GM18870 (cell line): ENCODE measurements around the gene AGBL1.
"Not testable (repeated sequence)": the region's sequence is repeated elsewhere in the genome, so short reads cannot be mapped to it uniquely, and the experiment has no call there.

Source experiments
- ATAC-seq: cut with Tn5 transposase; IDR thresholded peaks from one replicate; pipeline ENCODE4 v1.9.1; 2021; ENCODE audit warnings: moderate library complexity; ENCODE audit not compliant: unreplicated experiment

The AGBL1 gene

GRCh38 chr15:86082619-86083380 is 3.1 kb downstream of the AGBL1 start:
- no peak for ATAC-seq

GRCh38 chr15:86087808-86088207 is 8.1 kb downstream of the AGBL1 start:
- no peak for ATAC-seq

DNA sequence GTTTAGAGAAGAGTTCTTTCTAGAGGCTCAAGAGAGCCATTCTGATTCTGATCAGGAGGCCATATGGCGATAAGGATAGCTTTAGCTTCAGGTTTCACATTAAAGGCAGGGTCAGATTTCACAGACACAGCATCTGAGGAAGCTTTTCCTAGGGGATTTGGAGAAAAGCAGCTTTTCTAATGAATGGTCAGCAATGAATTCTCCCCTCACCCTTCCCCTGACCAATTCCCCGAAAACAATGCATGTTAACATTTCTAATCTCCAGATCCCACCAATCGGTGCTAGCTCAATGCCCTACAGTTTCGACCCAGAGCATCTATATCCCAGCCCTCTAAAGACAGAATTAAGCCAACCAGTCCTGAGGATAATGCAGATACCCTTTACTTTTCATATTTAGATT is 9.8 kb downstream of the AGBL1 start:
- ATAC-seq, result no peak

DNA sequence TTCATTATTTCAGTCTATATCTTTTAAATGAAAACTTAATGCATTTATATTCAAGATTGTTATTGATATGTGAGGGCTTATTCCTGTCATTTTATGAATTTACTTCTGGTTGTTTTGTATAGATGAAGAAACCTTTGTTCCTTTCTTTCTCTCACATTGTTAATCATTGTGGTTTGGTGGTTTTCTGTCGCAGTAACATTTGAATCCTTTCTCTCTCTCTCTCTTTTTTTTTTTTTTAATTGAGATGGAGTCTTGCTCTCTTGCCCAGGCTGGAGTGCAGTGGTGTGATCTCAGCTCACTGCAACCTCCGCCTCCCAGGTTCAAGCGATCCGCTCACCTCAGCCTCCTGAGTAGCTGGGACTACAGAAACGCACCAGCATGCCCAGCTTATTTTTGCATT is 22.1 kb downstream of the AGBL1 start:
- ATAC-seq, result no peak

GRCh38 chr15:86103825-86104224 is 24.2 kb downstream of the AGBL1 start:
- ATAC-seq, result no peak

DNA sequence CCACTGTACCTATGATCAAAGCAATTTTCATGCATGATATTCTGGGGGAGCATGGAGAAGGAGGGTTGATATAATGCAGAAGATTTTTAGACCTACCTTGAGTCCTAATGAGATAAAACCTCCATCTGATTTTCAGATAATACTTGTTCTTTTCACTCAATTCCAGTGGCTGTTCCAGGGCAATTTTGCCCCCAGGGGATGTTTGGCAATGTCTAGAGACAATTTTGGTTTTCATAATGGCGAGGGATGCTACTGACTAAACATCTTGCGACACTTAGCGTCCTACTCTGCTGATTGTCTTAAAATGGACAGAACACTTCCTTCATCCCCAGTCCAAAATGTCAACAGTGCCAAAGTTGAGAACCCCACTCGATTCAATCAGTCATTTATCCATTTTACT is 26.6 kb downstream of the AGBL1 start:
- ATAC-seq, result no peak

- ATAC-seq, result no peak
These were observed 35.6 kb downstream of the AGBL1 start for GRCh38 chr15:86115145-86115801.

DNA sequence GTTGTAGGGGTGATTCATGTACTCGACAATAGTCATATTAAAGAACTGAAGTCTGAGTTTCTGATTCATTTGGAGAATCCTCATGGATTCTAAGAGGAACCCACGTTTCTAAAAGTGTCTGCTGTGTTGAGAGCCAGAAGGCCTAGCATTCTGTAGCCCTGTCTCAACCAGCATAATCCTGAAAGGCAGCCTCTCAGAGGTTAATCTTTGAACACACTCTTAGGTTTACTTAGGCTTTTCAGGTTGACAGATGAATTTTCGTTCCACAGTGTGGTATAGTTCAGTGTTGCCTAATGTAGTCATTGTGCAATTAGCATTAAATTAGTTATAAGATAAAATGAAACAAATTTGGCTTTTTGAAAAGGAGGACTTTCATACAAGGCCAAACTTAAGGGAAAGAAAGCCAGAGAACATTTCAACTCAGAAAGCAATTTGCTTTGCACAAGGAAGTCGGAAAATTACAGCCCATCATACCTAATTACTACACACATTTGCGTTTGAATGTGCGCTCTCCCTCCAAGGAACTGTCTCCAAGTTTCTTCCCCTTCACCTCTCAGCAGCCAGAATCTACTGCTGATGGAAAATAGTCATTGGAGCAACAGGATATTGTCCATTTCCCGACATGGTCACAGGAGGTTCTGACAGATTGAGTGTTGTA is 42.0 kb downstream of the AGBL1 start:
- ATAC-seq, result no peak

DNA sequence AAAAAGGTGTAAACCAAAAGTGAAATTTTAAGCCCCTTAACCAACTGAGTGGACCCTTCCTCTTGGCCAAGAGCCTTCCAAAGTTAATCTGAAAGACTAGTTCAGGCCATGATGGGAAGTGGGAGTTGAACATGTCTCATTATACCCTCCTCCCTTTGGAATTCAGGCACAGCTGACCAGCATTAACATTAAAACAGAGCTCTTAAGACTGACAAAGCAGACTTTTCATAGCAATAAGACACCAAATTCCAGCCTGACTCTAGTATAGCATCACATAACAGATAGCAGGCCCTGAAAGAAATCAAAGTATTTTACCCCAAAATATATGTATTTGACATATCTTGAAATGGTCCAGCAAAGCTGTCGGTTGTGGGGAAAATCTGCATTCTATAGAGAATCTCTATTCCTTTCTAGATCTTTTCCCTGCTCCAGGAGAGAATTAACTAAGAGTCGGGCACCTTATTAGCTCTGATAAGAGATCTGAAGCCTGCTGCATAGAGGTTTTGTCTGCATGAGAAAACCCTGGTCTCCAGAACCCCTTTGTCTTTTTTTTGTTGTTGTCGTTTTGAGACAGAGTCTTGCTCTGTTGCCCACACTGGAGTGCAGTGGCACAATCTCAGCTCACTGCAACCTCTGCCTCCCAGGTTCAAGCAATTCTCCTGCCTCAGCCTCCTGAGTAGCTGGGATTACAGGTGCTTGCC is 43.2 kb downstream of the AGBL1 start:
- not testable (repeated sequence) for ATAC-seq

DNA sequence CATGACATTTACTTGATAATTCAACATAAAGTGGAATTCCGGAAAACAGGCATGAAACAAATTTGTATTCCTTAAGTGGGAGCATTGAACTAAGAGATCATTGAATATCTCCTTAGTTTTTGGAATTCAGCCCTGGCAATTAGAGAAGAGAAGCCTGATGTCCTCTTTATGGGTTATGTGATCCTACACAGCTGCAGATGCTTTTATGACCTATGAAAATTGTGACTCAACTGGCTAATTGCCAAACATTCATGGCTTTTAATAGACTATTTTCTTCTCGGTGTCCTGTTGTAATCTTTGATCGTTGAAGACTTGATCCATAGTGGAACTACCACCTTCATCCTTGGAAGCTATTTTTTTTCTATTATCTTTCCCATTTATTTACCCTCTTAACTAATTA is 46.1 kb downstream of the AGBL1 start:
- ATAC-seq, result no peak

GRCh38 chr15:86127547-86127946 is 47.9 kb downstream of the AGBL1 start:
- no peak for ATAC-seq

DNA sequence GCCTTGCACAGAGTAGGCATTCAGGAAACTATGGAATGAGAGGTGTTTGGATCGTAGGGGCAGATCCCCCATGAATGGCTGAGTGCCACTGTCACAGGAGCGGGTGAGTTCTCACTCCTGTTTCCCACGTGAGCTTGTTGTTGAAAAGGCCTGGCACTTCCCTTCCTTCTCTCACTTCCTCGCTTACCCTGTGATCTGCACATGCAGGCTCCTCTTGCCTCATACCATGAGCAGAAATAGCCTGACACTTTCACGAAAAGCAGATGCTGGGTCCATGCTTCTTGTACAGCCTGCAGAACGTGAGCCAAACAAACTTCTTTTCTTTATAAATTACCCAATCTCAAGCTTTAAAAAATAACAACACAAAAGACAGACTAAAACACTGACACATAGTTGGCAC is 55.4 kb downstream of the AGBL1 start:
- no peak for ATAC-seq

- no peak for ATAC-seq
These were observed 57.2 kb downstream of the AGBL1 start for GRCh38 chr15:86136861-86137260.

DNA sequence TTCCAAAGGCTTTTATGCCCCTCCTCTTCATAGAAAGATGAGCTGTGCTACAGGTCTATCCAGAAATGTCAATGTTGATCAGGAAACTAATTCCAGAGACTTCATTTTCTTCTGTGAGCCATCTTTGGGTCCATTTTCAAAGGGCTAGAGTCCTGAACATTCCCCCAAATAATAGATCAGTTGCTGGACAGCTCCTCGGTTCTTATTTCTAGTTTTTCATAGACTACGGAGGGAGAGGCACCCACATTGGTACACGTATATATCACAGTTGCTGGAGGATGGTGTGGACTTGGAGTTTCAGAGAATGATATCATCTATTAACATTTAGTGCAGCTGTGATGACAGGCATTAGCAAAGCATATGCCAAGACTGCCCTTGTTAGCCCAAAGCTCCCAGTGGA is 59.1 kb downstream of the AGBL1 start:
- no peak for ATAC-seq

DNA sequence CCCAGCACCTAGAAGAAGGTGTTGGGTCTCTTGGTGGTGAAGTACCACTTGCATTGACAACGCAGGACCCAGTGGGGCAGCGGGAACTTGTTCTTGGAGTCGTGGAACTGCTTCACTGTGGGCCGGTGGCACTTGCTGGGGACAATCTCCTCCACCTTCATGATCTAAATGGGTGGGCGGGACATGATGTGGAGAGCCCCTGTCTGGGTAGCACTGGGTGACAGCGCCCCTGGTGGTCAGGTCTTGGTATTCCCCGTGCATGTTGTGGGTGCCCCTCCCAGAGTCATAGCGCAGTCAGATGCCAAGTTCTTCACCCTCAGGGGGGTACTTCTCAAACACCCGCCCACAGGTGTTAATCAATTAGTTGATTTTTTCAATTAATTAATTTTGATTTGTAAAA is 60.2 kb downstream of the AGBL1 start:
- ATAC-seq, result no peak

DNA sequence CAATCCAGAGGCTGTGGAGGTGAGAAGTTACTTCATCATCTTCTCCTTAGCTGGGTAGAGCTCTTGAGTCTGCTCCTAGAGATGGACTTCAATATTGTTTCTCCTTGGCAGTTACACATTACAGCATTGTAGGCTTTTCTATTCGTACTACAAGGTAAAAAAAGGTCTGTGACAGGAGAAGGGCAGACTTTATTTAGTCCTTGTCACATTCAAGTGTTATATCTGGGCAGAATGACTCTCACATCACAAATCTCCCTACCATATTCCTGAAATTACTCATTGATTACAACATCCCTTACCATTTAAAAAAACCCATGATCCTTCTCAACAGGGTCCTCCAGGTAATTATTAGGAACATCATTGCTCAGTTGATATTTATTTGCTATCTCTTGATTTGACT is 75.0 kb downstream of the AGBL1 start:
- no peak for ATAC-seq

- no peak for ATAC-seq
These were observed 75.9 kb downstream of the AGBL1 start for GRCh38 chr15:86155551-86155950.

DNA sequence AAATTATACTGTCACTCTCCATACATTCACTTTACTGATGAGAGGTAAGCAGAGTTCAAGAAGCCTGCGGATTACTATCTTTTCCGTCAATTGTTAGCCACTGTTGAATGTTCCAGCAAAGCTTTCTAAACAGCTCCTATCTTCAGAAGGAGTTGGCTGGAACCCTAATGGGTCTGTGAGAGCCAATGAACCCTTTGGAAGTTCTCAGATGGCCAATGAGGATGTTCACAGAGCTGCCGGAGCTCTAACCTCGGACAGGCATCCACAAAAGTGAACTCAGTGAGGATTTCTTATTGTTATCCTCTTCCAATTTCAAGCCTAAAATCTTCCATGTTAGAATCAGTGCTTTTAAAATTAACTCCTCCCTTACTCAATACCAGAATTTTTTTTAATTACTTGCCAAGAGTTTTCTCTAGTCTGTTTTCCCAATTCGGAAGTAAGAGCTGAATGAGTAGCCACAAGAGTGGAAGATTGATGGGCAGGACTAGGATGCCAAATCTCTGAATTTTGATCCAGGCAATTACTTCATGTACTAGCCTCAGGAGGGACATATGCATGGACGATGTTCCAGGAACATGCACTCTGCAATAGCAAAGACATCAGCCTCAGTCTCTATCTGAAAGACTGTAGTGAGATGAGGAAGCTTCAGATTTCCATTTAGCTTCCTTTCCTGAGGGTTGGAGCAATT is 78.1 kb downstream of the AGBL1 start:
- no peak for ATAC-seq

- no peak for ATAC-seq
These were observed 79.8 kb downstream of the AGBL1 start for GRCh38 chr15:86159468-86159867.

GRCh38 chr15:86161250-86161649 is 81.6 kb downstream of the AGBL1 start:
- ATAC-seq, result no peak

DNA sequence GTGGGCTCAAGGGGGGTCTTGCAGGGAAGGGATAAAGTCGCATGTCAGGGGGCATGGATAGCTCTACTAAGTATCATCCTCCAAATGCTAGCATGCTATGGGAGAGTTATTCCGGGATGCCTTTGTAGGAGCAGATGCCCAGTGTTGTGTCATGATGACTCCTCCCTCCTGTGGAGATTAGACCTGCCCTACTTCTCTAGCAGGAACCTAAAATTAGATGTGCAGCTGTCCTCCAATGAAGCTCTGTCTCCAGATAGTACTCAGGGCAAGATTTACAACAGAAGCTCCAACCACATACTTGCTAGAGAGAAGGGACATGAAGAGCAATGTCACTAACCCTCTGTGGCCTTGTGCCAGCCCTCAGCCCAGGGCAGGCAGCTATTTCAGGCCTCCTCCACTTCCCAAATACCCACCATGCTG is 82.5 kb downstream of the AGBL1 start:
- ATAC-seq, result no peak
